Measurements from ENCODE around the gene FAM124A. TPM values are rescaled to one million over a fixed set of nuclear protein-coding genes. Genes with fewer than 3 reads are reported as not detected.

FAM124A gene
- total and polyA plus RNA-seq, 10 donors = 2.6 to 39.9 (median 23.7) TPM

GRCh38 chr13:51311231-51311630, 89.0 kb downstream of the FAM124A start:
- 91 to 94% (median 93%) methylated on average over 2 of the region's 2 CpGs for WGBS, 5 donors
- Histone ChIP-seq H3K4me3 (no peak overlapping the region), H3K4me1 (no peaks in the 10 kb centered on the region), H3K27ac (no peak overlapping the region), H3K36me3 (no peaks in the 10 kb centered on the region), H3K27me3 (replicated peaks in 1 of 7) (no peaks in the 10 kb centered on the region), H3K9me3 (no peaks in the 10 kb centered on the region)
- intact Hi-C loops (cut with DNase I; ENCODE audit: low total_unique reads) = no loop called here
- TF ChIP-seq POLR2A (IDR thresholded peaks at IDR 0.05) (no peak), POLR2AphosphoS5 (IDR thresholded peaks at IDR 0.05) (no peak)
- TF ChIP-seq, protein P1, sequence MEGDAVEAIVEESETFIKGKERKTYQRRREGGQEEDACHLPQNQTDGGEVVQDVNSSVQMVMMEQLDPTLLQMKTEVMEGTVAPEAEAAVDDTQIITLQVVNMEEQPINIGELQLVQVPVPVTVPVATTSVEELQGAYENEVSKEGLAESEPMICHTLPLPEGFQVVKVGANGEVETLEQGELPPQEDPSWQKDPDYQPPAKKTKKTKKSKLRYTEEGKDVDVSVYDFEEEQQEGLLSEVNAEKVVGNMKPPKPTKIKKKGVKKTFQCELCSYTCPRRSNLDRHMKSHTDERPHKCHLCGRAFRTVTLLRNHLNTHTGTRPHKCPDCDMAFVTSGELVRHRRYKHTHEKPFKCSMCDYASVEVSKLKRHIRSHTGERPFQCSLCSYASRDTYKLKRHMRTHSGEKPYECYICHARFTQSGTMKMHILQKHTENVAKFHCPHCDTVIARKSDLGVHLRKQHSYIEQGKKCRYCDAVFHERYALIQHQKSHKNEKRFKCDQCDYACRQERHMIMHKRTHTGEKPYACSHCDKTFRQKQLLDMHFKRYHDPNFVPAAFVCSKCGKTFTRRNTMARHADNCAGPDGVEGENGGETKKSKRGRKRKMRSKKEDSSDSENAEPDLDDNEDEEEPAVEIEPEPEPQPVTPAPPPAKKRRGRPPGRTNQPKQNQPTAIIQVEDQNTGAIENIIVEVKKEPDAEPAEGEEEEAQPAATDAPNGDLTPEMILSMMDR (IDR thresholded peaks at IDR 0.05 in 8 of 11, conservative IDR thresholded peaks at IDR 0.05 in 3 of 11) = no peak
- no peak for DNase-seq

GRCh38 chr13:51311957-51312520, 89.8 kb downstream of the FAM124A start:
- no peak for DNase-seq
- H3K27ac ChIP-seq = no peak overlapping the region
- H3K36me3 ChIP-seq = no peaks in the 10 kb centered on the region
- H3K27me3 ChIP-seq (replicated peaks in 1 of 7) = no peaks in the 10 kb centered on the region
- no peaks in the 10 kb centered on the region for H3K9me3 ChIP-seq
- no peaks in the 10 kb centered on the region for H3K4me1 ChIP-seq
- TF ChIP-seq POLR2AphosphoS5 (IDR thresholded peaks at IDR 0.05) = no peak
- TF ChIP-seq, protein P1 (IDR thresholded peaks at IDR 0.05 in 8 of 11, conservative IDR thresholded peaks at IDR 0.05 in 3 of 11) = no peak
- TF ChIP-seq POLR2A (IDR thresholded peaks at IDR 0.05) = no peak
- WGBS, 5 donors = 90 to 97% (median 91%) methylated on average over 5 of the region's 5 CpGs
- no peak overlapping the region for H3K4me3 ChIP-seq
- intact Hi-C loops (cut with DNase I; ENCODE audit: low total_unique reads) = no loop called here

- TF ChIP-seq POLR2A (IDR thresholded peaks at IDR 0.05) = no peak
- no peak for TF ChIP-seq POLR2AphosphoS5 (IDR thresholded peaks at IDR 0.05)
- TF ChIP-seq, protein P1 (IDR thresholded peaks at IDR 0.05 in 8 of 11, conservative IDR thresholded peaks at IDR 0.05 in 3 of 11) = no peak
- Histone ChIP-seq H3K4me3 (no peak overlapping the region), H3K36me3 (no peaks in the 10 kb centered on the region), H3K27ac (no peak overlapping the region), H3K4me1 (no peaks in the 10 kb centered on the region), H3K9me3 (no peaks in the 10 kb centered on the region), H3K27me3 (replicated peaks in 1 of 7) (no peaks in the 10 kb centered on the region)
- WGBS, 5 donors = 38 to 94% (median 80%) methylated on average over 1 of the region's 1 CpG
- intact Hi-C loops (cut with DNase I; ENCODE audit: low total_unique reads) = no loop called here
- no peak for DNase-seq
Observed at GRCh38 chr13:51313619-51314018, 91.4 kb downstream of the FAM124A start.

- Histone ChIP-seq H3K9me3 (no peaks in the 10 kb centered on the region), H3K4me1 (no peaks in the 10 kb centered on the region), H3K27ac (no peak overlapping the region), H3K27me3 (replicated peaks in 1 of 7) (no peaks in the 10 kb centered on the region), H3K36me3 (no peaks in the 10 kb centered on the region), H3K4me3 (no peak overlapping the region)
- DNase-seq = no peak
- WGBS, 5 donors = 78 to 100% (median 85%) methylated on average over 1 of the region's 1 CpG
- intact Hi-C loops (cut with DNase I; ENCODE audit: low total_unique reads) = no loop called here
- TF ChIP-seq POLR2A (IDR thresholded peaks at IDR 0.05) (no peak), POLR2AphosphoS5 (IDR thresholded peaks at IDR 0.05) (no peak)
- TF ChIP-seq, protein P1 (IDR thresholded peaks at IDR 0.05 in 8 of 11, conservative IDR thresholded peaks at IDR 0.05 in 3 of 11) = no peak
Observed at GRCh38 chr13:51317262-51317661, 95.1 kb downstream of the FAM124A start.
